H9 (cell line): Measurements from ENCODE around the gene PARK7. TPM values are rescaled to one million over a fixed set of nuclear protein-coding genes. Genes with fewer than 3 reads are reported as not detected.

ENCODE experiments used
- DNase-seq: peaks from one replicate; pipeline ENCODE4 v3.0.0-alpha.2; 2017
- H2AFZ ChIP-seq: one replicate; pipeline ENCODE4 v1.6.1; 2013; ENCODE audit warnings: mild to moderate bottlenecking, low read length, control low read depth, moderate library complexity
- H2AK5ac ChIP-seq: 2 replicates; pipeline ENCODE4 v1.6.1; 2013; ENCODE audit warnings: low read length, control low read depth, mixed read lengths; ENCODE audit not compliant: insufficient read length
- H2BK120ac ChIP-seq: one replicate; pipeline ENCODE4 v1.6.1; 2013; ENCODE audit warnings: low read depth, mild to moderate bottlenecking, low read length, control low read depth, inconsistent platforms; ENCODE audit not compliant: poor library complexity, severe bottlenecking
- H2BK12ac ChIP-seq: 2 replicates; pipeline ENCODE4 v1.6.1; 2013; ENCODE audit warnings: low read length, control low read depth, mixed read lengths, low read depth; ENCODE audit not compliant: insufficient read length
- H2BK15ac ChIP-seq: 2 replicates; pipeline ENCODE4 v1.6.1; 2013; ENCODE audit warnings: low read depth, low read length, control low read depth
- H2BK20ac ChIP-seq: one replicate; pipeline ENCODE4 v1.6.1; 2013; ENCODE audit warnings: low read depth, mild to moderate bottlenecking, low read length, control low read depth, inconsistent platforms; ENCODE audit not compliant: poor library complexity, severe bottlenecking
- H2BK5ac ChIP-seq: 2 replicates; pipeline ENCODE4 v1.6.1; 2013; ENCODE audit warnings: low read length, control low read depth, mixed read lengths; ENCODE audit not compliant: insufficient read length
- H3K14ac ChIP-seq: 2 replicates; pipeline ENCODE4 v1.6.1; 2013; ENCODE audit warnings: low read length, control low read depth; ENCODE audit not compliant: insufficient read depth
- H3K18ac ChIP-seq: 2 replicates; pipeline ENCODE4 v1.6.1; 2013; ENCODE audit warnings: low read depth, mild to moderate bottlenecking, mixed read lengths, low read length, control low read depth; ENCODE audit not compliant: insufficient read length
- H3K23ac ChIP-seq: 2 replicates; pipeline ENCODE4 v1.6.1; 2013; ENCODE audit warnings: low read length, control low read depth, mixed read lengths, low read depth; ENCODE audit not compliant: insufficient read length
- H3K23me2 ChIP-seq: 2 replicates; pipeline ENCODE4 v1.6.1; 2013; ENCODE audit warnings: low read depth, mild to moderate bottlenecking, mixed read lengths, low read length, control low read depth; ENCODE audit not compliant: insufficient read length, poor library complexity, severe bottlenecking
- H3K27ac ChIP-seq: 2 replicates; pipeline ENCODE4 v1.5.1; 2013; ENCODE audit warnings: low read length, control low read depth, mixed read lengths, low read depth; ENCODE audit not compliant: insufficient read length
- H3K27me3 ChIP-seq: 2 replicates; pipeline ENCODE4 v1.6.1; 2013; ENCODE audit warnings: low read length, control low read depth, inconsistent platforms; ENCODE audit not compliant: insufficient read depth
- H3K4ac ChIP-seq: 2 replicates; pipeline ENCODE4 v1.6.1; 2013; ENCODE audit warnings: low read depth, mild to moderate bottlenecking, control low read depth, inconsistent platforms, low read length, moderate library complexity
- H3K4me1 ChIP-seq: 2 replicates; pipeline ENCODE4 v1.6.1; 2013; ENCODE audit warnings: low read length, control low read depth, inconsistent platforms; ENCODE audit not compliant: insufficient read depth
- H3K4me2 ChIP-seq: 2 replicates; pipeline ENCODE4 v1.6.1; 2013; ENCODE audit warnings: low read length, control low read depth, mixed read lengths; ENCODE audit not compliant: insufficient read length, insufficient read depth
- H3K56ac ChIP-seq: 2 replicates; pipeline ENCODE4 v1.6.1; 2013; ENCODE audit warnings: low read depth, mild to moderate bottlenecking, mixed read lengths, low read length, control low read depth; ENCODE audit not compliant: insufficient read length
- H3K79me1 ChIP-seq: 2 replicates; pipeline ENCODE4 v1.6.1; 2013; ENCODE audit warnings: low read depth, mild to moderate bottlenecking, moderate library complexity, low read length, control low read depth, inconsistent platforms; ENCODE audit not compliant: insufficient read depth, poor library complexity, severe bottlenecking
- H3K79me2 ChIP-seq: 2 replicates; pipeline ENCODE4 v1.6.1; 2013; ENCODE audit warnings: low read length, control low read depth, inconsistent platforms; ENCODE audit not compliant: insufficient read depth
- H3K9ac ChIP-seq: 2 replicates; pipeline ENCODE4 v1.6.1; 2013; ENCODE audit warnings: low read length, control low read depth, mixed read lengths; ENCODE audit not compliant: insufficient read length; ENCODE audit errors: extremely low read depth
- H3K9me3 ChIP-seq: one replicate; pipeline ENCODE4 v1.6.1; 2013; ENCODE audit warnings: low read depth, low read length, inconsistent platforms; ENCODE audit not compliant: control insufficient read depth
- H3T11ph ChIP-seq: one replicate; pipeline ENCODE4 v1.6.1; 2013; ENCODE audit warnings: mild to moderate bottlenecking, low read length, control low read depth, inconsistent platforms
- H4K20me1 ChIP-seq: one replicate; pipeline ENCODE4 v1.6.1; 2013; ENCODE audit not compliant: control insufficient read depth, insufficient read length, insufficient read depth
- H4K5ac ChIP-seq: 2 replicates; pipeline ENCODE4 v1.6.1; 2013; ENCODE audit warnings: low read depth, mild to moderate bottlenecking, mixed read lengths, low read length, control low read depth; ENCODE audit not compliant: insufficient read length
- H4K8ac ChIP-seq: replicated peaks from 2 replicates; pipeline ENCODE4 v1.6.1; 2013; ENCODE audit warnings: low read length, control low read depth, mixed read lengths, low read depth; ENCODE audit not compliant: insufficient read length
- H4K91ac ChIP-seq: 2 replicates; pipeline ENCODE4 v1.6.1; 2013; ENCODE audit warnings: low read depth, mild to moderate bottlenecking, moderate library complexity, mixed read lengths, low read length, control low read depth; ENCODE audit not compliant: insufficient read length
- H3K27ac Mint-ChIP-seq, 3 experiments: 2 replicates in 2 of 3; 3 replicates in 1 of 3; pipeline ENCODE4 v1.8.0; 2020 to 2021; ENCODE audit warnings: mixed read lengths in 3 of 3, mild to moderate bottlenecking in 1 of 3, moderate library complexity in 1 of 3
- H3K27me3 Mint-ChIP-seq: 2 replicates; pipeline ENCODE4 v1.8.0; 2021; ENCODE audit warnings: low read depth, mild to moderate bottlenecking, moderate library complexity, mixed read lengths
- H3K36me3 Mint-ChIP-seq, 3 experiments: 2 replicates in 2 of 3; 3 replicates in 1 of 3; pipeline ENCODE4 v1.8.0; 2020 to 2021; ENCODE audit warnings: low read depth in 3 of 3, mixed read lengths in 3 of 3; ENCODE audit not compliant: insufficient read depth in 1 of 3
- H3K4me1 Mint-ChIP-seq, 2 experiments: 2 replicates each; pipeline ENCODE4 v1.8.0; 2020; ENCODE audit warnings: mixed read lengths in 2 of 2
- H3K4me3 Mint-ChIP-seq, 2 experiments: 2 replicates in 1 of 2; 3 replicates in 1 of 2; pipeline ENCODE4 v1.8.0; 2020 to 2021; ENCODE audit warnings: mild to moderate bottlenecking in 2 of 2, mixed read lengths in 2 of 2, moderate library complexity in 1 of 2
- H3K9me3 Mint-ChIP-seq, 2 experiments: 2 replicates in 1 of 2; 3 replicates in 1 of 2; pipeline ENCODE4 v1.8.0; 2020; ENCODE audit warnings: mild to moderate bottlenecking in 2 of 2, mixed read lengths in 2 of 2, moderate library complexity in 1 of 2
- WGBS: extraction: QIAGEN DNeasy Blood & Tissue Kit; methylation state at CpG from one replicate; pipeline ENCODE4 v1.1.7; 2013; ENCODE audit warnings: missing lambda C conversion rate, low lambda C conversion rate, mixed read lengths; ENCODE audit not compliant: insufficient read length; ENCODE audit errors: extremely low coverage; 5-methylcytosine and 5-hydroxymethylcytosine counted together
- total RNA-seq: library from RNA; stranded (reverse); gene quantifications from 2 replicates; pipeline ENCODE4 v1.2.1, GENCODE V29; 2021
- TF ChIP-seq, protein P1 (sequence below): fragments of 200-600 bp; sonication (generic); conservative IDR thresholded peaks from 3 replicates; pipeline ENCODE4 v1.8.0; 2021; ENCODE audit warnings: antibody characterized with exemption, mild to moderate bottlenecking

The PARK7 gene
- total RNA-seq, 1 experiment from 2014 or later, result 370 TPM

GRCh38 chr1:8028571-8028910, 67.0 kb downstream of the PARK7 start:
- H3K9me3 Mint-ChIP-seq, result no peaks in the 10 kb centered on the region; a peak in 1 of 5 replicates
- TF ChIP-seq, protein P1, sequence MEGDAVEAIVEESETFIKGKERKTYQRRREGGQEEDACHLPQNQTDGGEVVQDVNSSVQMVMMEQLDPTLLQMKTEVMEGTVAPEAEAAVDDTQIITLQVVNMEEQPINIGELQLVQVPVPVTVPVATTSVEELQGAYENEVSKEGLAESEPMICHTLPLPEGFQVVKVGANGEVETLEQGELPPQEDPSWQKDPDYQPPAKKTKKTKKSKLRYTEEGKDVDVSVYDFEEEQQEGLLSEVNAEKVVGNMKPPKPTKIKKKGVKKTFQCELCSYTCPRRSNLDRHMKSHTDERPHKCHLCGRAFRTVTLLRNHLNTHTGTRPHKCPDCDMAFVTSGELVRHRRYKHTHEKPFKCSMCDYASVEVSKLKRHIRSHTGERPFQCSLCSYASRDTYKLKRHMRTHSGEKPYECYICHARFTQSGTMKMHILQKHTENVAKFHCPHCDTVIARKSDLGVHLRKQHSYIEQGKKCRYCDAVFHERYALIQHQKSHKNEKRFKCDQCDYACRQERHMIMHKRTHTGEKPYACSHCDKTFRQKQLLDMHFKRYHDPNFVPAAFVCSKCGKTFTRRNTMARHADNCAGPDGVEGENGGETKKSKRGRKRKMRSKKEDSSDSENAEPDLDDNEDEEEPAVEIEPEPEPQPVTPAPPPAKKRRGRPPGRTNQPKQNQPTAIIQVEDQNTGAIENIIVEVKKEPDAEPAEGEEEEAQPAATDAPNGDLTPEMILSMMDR, result no peak
- no peak overlapping the region for H2BK15ac ChIP-seq
- H3K14ac ChIP-seq, result no peak overlapping the region
- no peak overlapping the region for H3K56ac ChIP-seq
- H2AFZ ChIP-seq, result no peak overlapping the region
- no peak overlapping the region for H3K27ac ChIP-seq
- no peak overlapping the region for H3K27ac Mint-ChIP-seq
- WGBS, result no CpG with 5 or more reads among the region's 1 CpG
- H2BK5ac ChIP-seq, result no peak overlapping the region
- H4K5ac ChIP-seq, result no peak overlapping the region
- H3K27me3 ChIP-seq, result no peaks in the 10 kb centered on the region; the same call in 1 of the 2 replicates
- H3K79me1 ChIP-seq, result no peaks in the 10 kb centered on the region
- H3K36me3 Mint-ChIP-seq, result peaks cover 0 to 4% (median 0%) of the 10 kb centered on the region in 3 experiments; a peak in 2 of 7 replicates
- no peak overlapping the region for H3K9ac ChIP-seq
- H4K20me1 ChIP-seq, result no peaks in the 10 kb centered on the region
- H3K23me2 ChIP-seq, result peaks cover 12% of the 10 kb centered on the region
- H3K4me1 Mint-ChIP-seq, result peaks cover 33 to 34% of the 10 kb centered on the region in 2 experiments
- no peak overlapping the region for H3K18ac ChIP-seq
- no peak overlapping the region for H3K4ac ChIP-seq
- H3K79me2 ChIP-seq, result peaks cover 20% of the 10 kb centered on the region; the same call in 1 of the 2 replicates
- H2BK20ac ChIP-seq, result no peak overlapping the region
- H3T11ph ChIP-seq, result no peak overlapping the region
- no peak overlapping the region for H3K4me3 Mint-ChIP-seq
- peaks cover 13% of the 10 kb centered on the region for H3K27me3 Mint-ChIP-seq
- DNase-seq, result no peak
- no peak overlapping the region for H2BK12ac ChIP-seq
- H3K9me3 ChIP-seq, result no peaks in the 10 kb centered on the region
- no peak overlapping the region for H4K91ac ChIP-seq
- H3K4me1 ChIP-seq, result peaks cover 3% of the 10 kb centered on the region; the same call in 1 of the 2 replicates
- H2BK120ac ChIP-seq, result no peak overlapping the region
- H3K23ac ChIP-seq, result no peak overlapping the region
- no peak overlapping the region for H3K4me2 ChIP-seq
- H2AK5ac ChIP-seq, result no peak overlapping the region
- H4K8ac ChIP-seq, result no peak overlapping the region
